GM13976 (cell line): ENCODE data around the gene OR52E1.
"Not testable (repeated sequence)": the region's sequence is repeated elsewhere in the genome, so short reads cannot be mapped to it uniquely, and the experiment has no call there.

Experiments
- DNase-seq: peaks from one replicate; pipeline ENCODE4 v3.0.0; 2012; ENCODE audit warnings: low spot score
- CTCF ChIP-seq: IDR thresholded peaks from 2 replicates; pipeline ENCODE4 v1.5.1; 2012; ENCODE audit warnings: borderline replicate concordance, mild to moderate bottlenecking; ENCODE audit not compliant: insufficient read depth; ENCODE audit errors: extremely low read depth, missing control alignments, control extremely low read depth
- in situ Hi-C: fragments of 300-500 bp; cut with MboI; formaldehyde crosslinking; loops from one replicate; pipeline ENCODE4 v1.12.0; 2022; ENCODE audit warnings: low sequenced_read_pairs, mixed read lengths, inconsistent platforms; ENCODE audit not compliant: unreplicated experiment

OR52E1 gene

GRCh38 chr11:5043380-5043779, 26.0 kb upstream of the OR52E1 start:
- no peak for TF ChIP-seq CTCF
- no peak for DNase-seq
- in situ Hi-C loops, result no loop called here

- TF ChIP-seq CTCF, result no peak
- no peak for DNase-seq
- in situ Hi-C loops, result no loop called here
Measured at GRCh38 chr11:5046226-5046625, 23.1 kb upstream of the OR52E1 start, which contains the start of gene OR52J3. Gene OR52J3 (plus strand): TSS chr11:5046526. CDS start chr11:5046526, 0 bp downstream.

GRCh38 chr11:5046754-5047330, 22.5 kb upstream of the OR52E1 start:
- no peak for DNase-seq
- TF ChIP-seq CTCF, result no peak
- in situ Hi-C loops, result no loop called here

- DNase-seq, in situ Hi-C loops: not testable (repeated sequence)
Measured at GRCh38 chr11:5058679-5059078, 10.7 kb upstream of the OR52E1 start.

GRCh38 chr11:5059391-5059790, 10.0 kb upstream of the OR52E1 start, which contains the start of gene OR52E2:
Gene OR52E2 (minus strand): TSS chr11:5059627. CDS start chr11:5059627, 0 bp downstream.
- in situ Hi-C loops, result no loop called here
- DNase-seq, result no peak
- no peak for TF ChIP-seq CTCF

- TF ChIP-seq CTCF, result no peak
- no peak for DNase-seq
- in situ Hi-C loops, result no loop called here
Measured at GRCh38 chr11:5065027-5065426, 4.3 kb upstream of the OR52E1 start.

- no peak for DNase-seq
- no peak for TF ChIP-seq CTCF
- in situ Hi-C loops, result no loop called here
Measured at GRCh38 chr11:5071799-5072198, 2.4 kb downstream of the OR52E1 start.
